ENCODE measurements around the gene C5orf22. TPM values are rescaled to one million over a fixed set of nuclear protein-coding genes. Genes with fewer than 3 reads are reported as not detected.

C5orf22 gene
- total and polyA plus RNA-seq, 2 of the 13 experiments (the other 11 are each of a cell fraction or from before 2014, with no cell fraction given), result 14.0 to 21.5 TPM

DNA sequence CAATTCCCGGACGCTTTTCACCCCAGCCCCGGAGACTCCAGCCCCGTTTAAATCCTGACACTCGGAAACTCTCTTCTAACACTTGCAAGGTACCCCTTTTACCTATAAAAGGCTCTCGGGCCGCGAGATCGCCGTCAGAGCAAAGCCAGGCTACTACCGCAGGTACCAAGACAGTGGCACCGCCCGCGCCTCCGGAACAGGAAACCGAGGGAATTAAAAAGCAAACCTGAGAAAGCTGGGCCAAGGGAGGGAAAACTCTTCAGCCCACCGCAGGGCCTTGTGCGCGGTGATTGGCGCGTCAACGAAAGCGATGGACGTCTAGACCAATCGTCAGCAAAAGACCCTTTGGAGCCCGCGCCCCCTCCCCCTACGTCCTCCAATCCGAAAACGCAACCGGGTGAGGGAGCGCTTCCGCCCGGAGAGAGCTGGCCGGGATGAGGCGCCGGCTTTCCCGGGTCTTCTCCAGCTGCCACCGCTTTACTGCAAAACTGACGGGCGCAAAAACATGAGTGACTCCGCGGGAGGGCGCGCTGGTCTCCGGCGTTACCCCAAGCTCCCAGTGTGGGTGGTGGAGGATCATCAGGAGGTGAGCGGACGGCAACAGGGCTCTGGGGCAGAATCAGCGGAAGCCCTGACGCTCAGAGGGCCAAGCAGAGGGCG, at the start of gene C5orf22, which contains the start of gene DROSHA (continued):
- TF ChIP-seq AKNA (CRISPR knock-in tag; IDR thresholded peaks at IDR 0.05; ENCODE audit: borderline replicate concordance) (no peak), ZFP1 (CRISPR knock-in tag; IDR thresholded peaks at IDR 0.05) (no peak), KAT7 (CRISPR knock-in tag; IDR thresholded peaks at IDR 0.05; ENCODE audit: borderline replicate concordance) (no peak), ZNF275 (CRISPR knock-in tag; IDR thresholded peaks at IDR 0.05; ENCODE audit: borderline replicate concordance) (no peak), ZBTB42 (CRISPR knock-in tag; IDR thresholded peaks at IDR 0.05) (no peak), ESRRA (CRISPR knock-in tag; IDR thresholded peaks at IDR 0.05; ENCODE audit: low read depth) (peak; percentile 59; the same call in 1 of the 2 replicates), ZNF225 (CRISPR knock-in tag; IDR thresholded peaks at IDR 0.05) (no peak), ZNF629 (CRISPR knock-in tag; conservative IDR thresholded peaks at IDR 0.05) (no peak), IRF1 (CRISPR knock-in tag; IDR thresholded peaks at IDR 0.05; ENCODE audit: low read depth) (no peak), ZNF501 (CRISPR knock-in tag; IDR thresholded peaks at IDR 0.05) (peak; percentile 81), MBD4 (IDR thresholded peaks at IDR 0.05; ENCODE audit: borderline replicate concordance, low read length) (no peak), KDM6A (CRISPR knock-in tag; IDR thresholded peaks at IDR 0.05; ENCODE audit: low read depth) (no peak), ELF4 (CRISPR knock-in tag; IDR thresholded peaks at IDR 0.05; ENCODE audit: borderline replicate concordance) (0 out of 2 replicates have a peak, but pooled peaks have one; percentile 47), ZSCAN22 (CRISPR knock-in tag; IDR thresholded peaks at IDR 0.05) (no peak)
- TF ChIP-seq, protein P1, sequence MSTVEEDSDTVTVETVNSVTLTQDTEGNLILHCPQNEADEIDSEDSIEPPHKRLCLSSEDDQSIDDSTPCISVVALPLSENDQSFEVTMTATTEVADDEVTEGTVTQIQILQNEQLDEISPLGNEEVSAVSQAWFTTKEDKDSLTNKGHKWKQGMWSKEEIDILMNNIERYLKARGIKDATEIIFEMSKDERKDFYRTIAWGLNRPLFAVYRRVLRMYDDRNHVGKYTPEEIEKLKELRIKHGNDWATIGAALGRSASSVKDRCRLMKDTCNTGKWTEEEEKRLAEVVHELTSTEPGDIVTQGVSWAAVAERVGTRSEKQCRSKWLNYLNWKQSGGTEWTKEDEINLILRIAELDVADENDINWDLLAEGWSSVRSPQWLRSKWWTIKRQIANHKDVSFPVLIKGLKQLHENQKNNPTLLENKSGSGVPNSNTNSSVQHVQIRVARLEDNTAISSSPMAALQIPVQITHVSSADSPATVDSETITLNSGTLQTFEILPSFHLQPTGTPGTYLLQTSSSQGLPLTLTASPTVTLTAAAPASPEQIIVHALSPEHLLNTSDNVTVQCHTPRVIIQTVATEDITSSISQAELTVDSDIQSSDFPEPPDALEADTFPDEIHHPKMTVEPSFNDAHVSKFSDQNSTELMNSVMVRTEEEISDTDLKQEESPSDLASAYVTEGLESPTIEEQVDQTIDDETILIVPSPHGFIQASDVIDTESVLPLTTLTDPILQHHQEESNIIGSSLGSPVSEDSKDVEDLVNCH (CRISPR knock-in tag; IDR thresholded peaks at IDR 0.05), result no peak
- TF ChIP-seq, protein P2, sequence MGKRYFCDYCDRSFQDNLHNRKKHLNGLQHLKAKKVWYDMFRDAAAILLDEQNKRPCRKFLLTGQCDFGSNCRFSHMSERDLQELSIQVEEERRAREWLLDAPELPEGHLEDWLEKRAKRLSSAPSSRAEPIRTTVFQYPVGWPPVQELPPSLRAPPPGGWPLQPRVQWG (CRISPR knock-in tag; IDR thresholded peaks at IDR 0.05; ENCODE audit: borderline replicate concordance, low read depth), result no peak
- TF ChIP-seq, protein P3, sequence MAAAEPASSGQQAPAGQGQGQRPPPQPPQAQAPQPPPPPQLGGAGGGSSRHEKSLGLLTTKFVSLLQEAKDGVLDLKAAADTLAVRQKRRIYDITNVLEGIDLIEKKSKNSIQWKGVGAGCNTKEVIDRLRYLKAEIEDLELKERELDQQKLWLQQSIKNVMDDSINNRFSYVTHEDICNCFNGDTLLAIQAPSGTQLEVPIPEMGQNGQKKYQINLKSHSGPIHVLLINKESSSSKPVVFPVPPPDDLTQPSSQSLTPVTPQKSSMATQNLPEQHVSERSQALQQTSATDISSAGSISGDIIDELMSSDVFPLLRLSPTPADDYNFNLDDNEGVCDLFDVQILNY (CRISPR knock-in tag; conservative IDR thresholded peaks at IDR 0.05), result 0 out of 2 replicates have a peak, but pooled peaks have one; percentile 22
- TF ChIP-seq, protein P4, sequence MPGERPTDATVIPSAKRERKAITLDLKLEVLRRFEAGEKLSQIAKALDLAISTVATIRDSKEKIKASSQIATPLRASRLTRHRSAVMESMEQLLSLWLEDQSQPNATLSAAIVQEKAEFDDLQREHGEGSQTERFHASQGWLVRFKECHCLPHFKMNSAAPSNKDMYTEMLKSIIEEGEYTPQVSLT (CRISPR knock-in tag; IDR thresholded peaks at IDR 0.05; ENCODE audit: borderline replicate concordance, low read depth), result no peak
